Mesenchymal stem cell (in vitro differentiated cells and primary cell): ENCODE results near the gene RNFT2. TPM values are rescaled to one million over a fixed set of nuclear protein-coding genes. Genes with fewer than 3 reads are reported as not detected.

Experiments
- DNase-seq: peaks from one replicate; pipeline ENCODE4 v3.0.0-alpha.2; 2013
- H2AFZ ChIP-seq: one replicate; pipeline ENCODE4 v1.6.1; 2013; ENCODE audit warnings: low read depth, mild to moderate bottlenecking, control low read depth, inconsistent platforms, low read length, moderate library complexity
- H2AK5ac ChIP-seq: 2 replicates; pipeline ENCODE4 v1.6.1; 2013; ENCODE audit warnings: low read length, moderate library complexity, mild to moderate bottlenecking, inconsistent platforms; ENCODE audit not compliant: severe bottlenecking
- H2BK120ac ChIP-seq: one replicate; pipeline ENCODE4 v1.6.1; 2013; ENCODE audit warnings: low read depth, mild to moderate bottlenecking, inconsistent platforms, low read length, moderate library complexity
- H2BK12ac ChIP-seq, 2 experiments: one replicate each; pipeline ENCODE4 v1.6.1; 2013; ENCODE audit warnings: inconsistent platforms in 2 of 2, low read length in 2 of 2, mild to moderate bottlenecking in 2 of 2, moderate library complexity in 2 of 2, control low read depth in 1 of 2
- H2BK15ac ChIP-seq: one replicate; pipeline ENCODE4 v1.6.1; 2013; ENCODE audit warnings: mild to moderate bottlenecking, low read depth, inconsistent platforms; ENCODE audit not compliant: poor library complexity, severe bottlenecking
- H2BK5ac ChIP-seq: 2 replicates; pipeline ENCODE4 v1.6.1; 2013; ENCODE audit warnings: low read depth, mild to moderate bottlenecking, low read length, control low read depth, inconsistent platforms; ENCODE audit not compliant: poor library complexity, severe bottlenecking
- H3K14ac ChIP-seq, 2 experiments: one replicate each; pipeline ENCODE4 v1.6.1; 2013; ENCODE audit warnings: inconsistent platforms in 2 of 2, low read length in 2 of 2, control low read depth in 1 of 2, mild to moderate bottlenecking in 1 of 2, moderate library complexity in 1 of 2
- H3K18ac ChIP-seq, 2 experiments: one replicate each; pipeline ENCODE4 v1.6.1; 2013; ENCODE audit warnings: inconsistent platforms in 2 of 2, low read length in 2 of 2, control low read depth in 1 of 2, low read depth in 1 of 2, mild to moderate bottlenecking in 1 of 2
- H3K23ac ChIP-seq, 2 experiments: one replicate each; pipeline ENCODE4 v1.6.1; 2013; ENCODE audit warnings: inconsistent platforms in 2 of 2, low read length in 2 of 2, mild to moderate bottlenecking in 2 of 2, moderate library complexity in 2 of 2, control low read depth in 1 of 2
- H3K27ac ChIP-seq: 2 replicates; pipeline ENCODE4 v1.5.1; 2013; ENCODE audit warnings: mild to moderate bottlenecking, moderate library complexity, low read length, control low read depth, inconsistent platforms; ENCODE audit not compliant: poor library complexity, severe bottlenecking
- H3K27me3 ChIP-seq, 2 experiments: 2 replicates each; pipeline versions ENCODE4 v1.6.1 to v1.7.0; 2013; ENCODE audit warnings: low read length in 2 of 2, mild to moderate bottlenecking in 2 of 2, moderate library complexity in 2 of 2, control low read depth in 1 of 2, inconsistent platforms in 1 of 2; ENCODE audit not compliant: control insufficient read depth in 1 of 2, insufficient read depth in 1 of 2
- H3K36me3 ChIP-seq, 2 experiments: 2 replicates each; pipeline versions ENCODE4 v1.6.1 to v1.7.0; 2013; ENCODE audit warnings: low read length in 2 of 2, control low read depth in 1 of 2, inconsistent platforms in 1 of 2, low read depth in 1 of 2, mild to moderate bottlenecking in 1 of 2; ENCODE audit not compliant: insufficient read depth in 2 of 2, control insufficient read depth in 1 of 2
- H3K4ac ChIP-seq, 2 experiments: one replicate each; pipeline ENCODE4 v1.6.1; 2013; ENCODE audit warnings: inconsistent platforms in 2 of 2, low read length in 2 of 2, mild to moderate bottlenecking in 2 of 2, moderate library complexity in 2 of 2, control low read depth in 1 of 2, low read depth in 1 of 2
- H3K4me1 ChIP-seq: 2 replicates; pipeline ENCODE4 v1.6.1; 2013; ENCODE audit warnings: low read depth, low read length, control low read depth; ENCODE audit not compliant: control insufficient read depth, insufficient read depth
- H3K4me2 ChIP-seq: 2 replicates; pipeline ENCODE4 v1.6.1; 2013; ENCODE audit warnings: low read length, mild to moderate bottlenecking, inconsistent platforms; ENCODE audit not compliant: poor library complexity, severe bottlenecking
- H3K4me3 ChIP-seq, 2 experiments: 2 replicates each; pipeline versions ENCODE4 v1.5.1 to v1.7.0; 2013; ENCODE audit warnings: low read length in 2 of 2, mild to moderate bottlenecking in 2 of 2, control low read depth in 1 of 2, low read depth in 1 of 2; ENCODE audit not compliant: insufficient read depth in 1 of 2
- H3K79me1 ChIP-seq: replicated peaks from 2 replicates; pipeline ENCODE4 v1.6.1; 2013; ENCODE audit warnings: mild to moderate bottlenecking, control low read depth, low read length, inconsistent platforms; ENCODE audit not compliant: poor library complexity, severe bottlenecking
- H3K9ac ChIP-seq: 2 replicates; pipeline ENCODE4 v1.7.0; 2013; ENCODE audit warnings: mild to moderate bottlenecking, low read length, moderate library complexity
- H3K9me3 ChIP-seq: 2 replicates; pipeline ENCODE4 v1.7.0; 2013; ENCODE audit warnings: mild to moderate bottlenecking, low read length; ENCODE audit not compliant: control insufficient read depth
- H4K8ac ChIP-seq: one replicate; pipeline ENCODE4 v1.6.1; 2013; ENCODE audit warnings: inconsistent platforms, mild to moderate bottlenecking, low read length, moderate library complexity
- H4K91ac ChIP-seq: one replicate; pipeline ENCODE4 v1.6.1; 2013; ENCODE audit warnings: mild to moderate bottlenecking, low read length, inconsistent platforms
- WGBS: methylation state at CpG from one replicate; pipeline ENCODE4 v1.1.7; 2013; ENCODE audit warnings: mixed read lengths; 5-methylcytosine and 5-hydroxymethylcytosine counted together
- polyA plus RNA-seq, 2 experiments: library from polyadenylated mRNA; stranded (reverse); fragments of 200-250 nt; gene quantifications; one replicate each; pipeline ENCODE4 v1.2.3, GENCODE V29; 2013

RNFT2 gene
- polyA plus RNA-seq (2013, experiment 1 of 2): 1.2 TPM
- 1.1 TPM for polyA plus RNA-seq (2013, experiment 2 of 2)

- H3K27ac ChIP-seq: no peak within 1 kb of the TSS
- peak within 1 kb of the TSS; percentile 53 to 71 for H3K4ac ChIP-seq
- peaks cover 4 to 15% of the 10 kb centered on the region in 2 experiments for H3K36me3 ChIP-seq
- no peak within 1 kb of the TSS for H2AK5ac ChIP-seq
- H3K4me1 ChIP-seq: peaks cover 6% of the 10 kb centered on the region
- peak; percentile 99 for DNase-seq
- H4K91ac ChIP-seq: peak within 1 kb of the TSS; percentile 56
- WGBS: under 1% methylated on average over 77 of the region's 80 CpGs
- peak within 1 kb of the TSS in 1 of 2 experiments; percentile 79 for H3K14ac ChIP-seq
- no peaks in the 10 kb centered on the region for H3K27me3 ChIP-seq
- H2BK5ac ChIP-seq: no peak within 1 kb of the TSS
- peaks cover 6% of the 10 kb centered on the region for H3K79me1 ChIP-seq
- peak within 1 kb of the TSS; percentile 55 to 88 for H3K18ac ChIP-seq
- H4K8ac ChIP-seq: peak within 1 kb of the TSS; percentile 81
- H2BK12ac ChIP-seq: peak within 1 kb of the TSS in 1 of 2 experiments; percentile 76
- peak within 1 kb of the TSS; percentile 78 for H2AFZ ChIP-seq
- H3K9ac ChIP-seq: peak within 1 kb of the TSS; percentile 95
- H2BK15ac ChIP-seq: peak within 1 kb of the TSS; percentile 74
- H3K4me3 ChIP-seq: peak within 1 kb of the TSS; percentile 82 to 99
- H3K9me3 ChIP-seq: no peaks in the 10 kb centered on the region
- peak within 1 kb of the TSS; percentile 75 for H3K4me2 ChIP-seq
- peak within 1 kb of the TSS; percentile 11 for H2BK120ac ChIP-seq
- H3K23ac ChIP-seq: no peak within 1 kb of the TSS
Observed at GRCh38 chr12:116737774-116738657, at the start of gene RNFT2, which contains the start of gene SPRING1. Gene RNFT2 (plus strand): TSS chr12:116738315. CDS start chr12:116740498, 2,183 bp downstream. Gene SPRING1 (minus strand): TSS chr12:116738069. CDS start chr12:116737900, 169 bp downstream.

GRCh38 chr12:116689521-116689920, 48.6 kb upstream of the RNFT2 start:
- peaks cover 4% of the 10 kb centered on the region for H3K4me1 ChIP-seq
- H3K27ac ChIP-seq: no peak overlapping the region
- no peak overlapping the region for H2BK5ac ChIP-seq
- peaks cover 35 to 36% of the 10 kb centered on the region in 2 experiments for H3K27me3 ChIP-seq
- H4K91ac ChIP-seq: no peak overlapping the region
- H3K4ac ChIP-seq: no peak overlapping the region
- no peak overlapping the region for H3K18ac ChIP-seq
- no peaks in the 10 kb centered on the region for H3K36me3 ChIP-seq
- H3K23ac ChIP-seq: no peak overlapping the region
- H2AFZ ChIP-seq: no peak overlapping the region
- WGBS: 76% methylated on average over 3 of the region's 5 CpGs
- H2BK120ac ChIP-seq: no peak overlapping the region
- H3K4me2 ChIP-seq: no peak overlapping the region
- H4K8ac ChIP-seq: no peak overlapping the region
- H3K14ac ChIP-seq: no peak overlapping the region
- DNase-seq: no peak
- no peaks in the 10 kb centered on the region for H3K9me3 ChIP-seq
- H3K4me3 ChIP-seq: no peak overlapping the region
- no peaks in the 10 kb centered on the region for H3K79me1 ChIP-seq
- no peak overlapping the region for H2AK5ac ChIP-seq
- H2BK12ac ChIP-seq: no peak overlapping the region
- no peak overlapping the region for H2BK15ac ChIP-seq
- no peak overlapping the region for H3K9ac ChIP-seq

- Histone ChIP-seq H3K9me3 (no peaks in the 10 kb centered on the region), H2AFZ (no peak overlapping the region), H3K4me1 (peaks cover 4% of the 10 kb centered on the region), H3K27ac (no peak overlapping the region), H3K79me1 (no peaks in the 10 kb centered on the region), H3K18ac (no peak overlapping the region), H2BK12ac (no peak overlapping the region), H2BK5ac (no peak overlapping the region), H3K23ac (no peak overlapping the region), H2AK5ac (no peak overlapping the region), H2BK15ac (no peak overlapping the region), H2BK120ac (no peak overlapping the region), H3K36me3 (no peaks in the 10 kb centered on the region), H3K4me3 (no peak overlapping the region), H3K9ac (no peak overlapping the region), H3K4me2 (no peak overlapping the region), H3K14ac (no peak overlapping the region), H3K27me3 (peaks cover 38 to 41% of the 10 kb centered on the region in 2 experiments), H3K4ac (no peak overlapping the region), H4K91ac (no peak overlapping the region), H4K8ac (no peak overlapping the region)
- WGBS: 65% methylated on average over 8 of the region's 8 CpGs
- no peak for DNase-seq
Observed at GRCh38 chr12:116689979-116690744, 48.0 kb upstream of the RNFT2 start.

- H4K91ac ChIP-seq: no peak overlapping the region
- no peaks in the 10 kb centered on the region for H3K79me1 ChIP-seq
- H3K4me1 ChIP-seq: peaks cover 4% of the 10 kb centered on the region
- no peaks in the 10 kb centered on the region for H3K36me3 ChIP-seq
- no peak overlapping the region for H2AFZ ChIP-seq
- H2AK5ac ChIP-seq: no peak overlapping the region
- no peak overlapping the region for H3K4me3 ChIP-seq
- H2BK5ac ChIP-seq: no peak overlapping the region
- H2BK120ac ChIP-seq: no peak overlapping the region
- H2BK12ac ChIP-seq: no peak overlapping the region
- 89% methylated on average over 7 of the region's 7 CpGs for WGBS
- no peak overlapping the region for H3K9ac ChIP-seq
- H3K14ac ChIP-seq: no peak overlapping the region
- no peak overlapping the region for H3K27ac ChIP-seq
- H2BK15ac ChIP-seq: no peak overlapping the region
- no peak for DNase-seq
- H3K18ac ChIP-seq: no peak overlapping the region
- H4K8ac ChIP-seq: no peak overlapping the region
- no peak overlapping the region for H3K4me2 ChIP-seq
- no peaks in the 10 kb centered on the region for H3K9me3 ChIP-seq
- H3K23ac ChIP-seq: no peak overlapping the region
- H3K27me3 ChIP-seq: peaks cover 44 to 46% of the 10 kb centered on the region in 2 experiments
- no peak overlapping the region for H3K4ac ChIP-seq
Observed at GRCh38 chr12:116691205-116691604, 46.9 kb upstream of the RNFT2 start.
